K562 (cell line): Measurements from ENCODE around the gene FAR1. TPM values are rescaled to one million over a fixed set of nuclear protein-coding genes. Genes with fewer than 3 reads are reported as not detected.

ENCODE experiments used
- ATAC-seq: fragments of 200-7000 bp; cut with Tn5 transposase; 3 replicates; pipeline ENCODE4 v1.9.1; 2020; ENCODE audit warnings: moderate library complexity
- BruUV-seq: library from RNA; stranded (reverse); fragments of 400-500 nt; replicated peaks from 2 replicates; lab custom pipeline; 2021; lab: Mats Ljungman, UMichigan
- CTCF ChIA-PET: fragments of 300-600 bp; formaldehyde crosslinking; extraction: SDS; loops from one replicate; lab custom pipeline; 2021; ENCODE audit warnings: low intra/inter-chr PET ratio; lab: Yijun Ruan, JAX
- POLR2A ChIA-PET: fragments of 300-600, 350-650 bp; sonication (Branson Sonifier 250); formaldehyde crosslinking; extraction: SDS; loops from one replicate; lab custom pipeline; 2021; ENCODE audit warnings: antibody characterized with exemption, inconsistent platforms; lab: Yijun Ruan, JAX
- DNase-seq, 4 experiments: peaks; one replicate each; pipeline versions ENCODE4 v3.0.0 to v3.0.0-alpha.2; 2011 to 2018; ENCODE audit warnings: low spot score in 3 of 4, mixed read lengths in 3 of 4; ENCODE audit errors: extremely low read depth in 1 of 4
- FAIRE-seq: peaks from 2 replicates; lab custom pipeline; 2011; peaks lifted over from hg19 to GRCh38; lab: Jason Lieb, UNC
- H2AFZ ChIP-seq: 2 replicates; pipeline ENCODE4 v1.6.0; 2011; ENCODE audit warnings: low read depth, low read length, control low read depth, inconsistent platforms
- H3K27ac ChIP-seq: fragments of 200-600 bp; 3 replicates; pipeline ENCODE4 v1.8.0; 2011; ENCODE audit warnings: low read depth, mild to moderate bottlenecking, control low read depth, inconsistent platforms, low read length, moderate library complexity, mixed read lengths; ENCODE audit errors: extremely low read depth
- H3K27me3 ChIP-seq, 2 experiments: fragments of 300-600 bp in 1 of 2; 2 replicates in 1 of 2; 3 replicates in 1 of 2; pipeline versions ENCODE4 v1.6.0 to v1.8.0; 2011; ENCODE audit warnings: inconsistent platforms in 2 of 2, low read length in 2 of 2, mild to moderate bottlenecking in 1 of 2, mixed read lengths in 1 of 2, moderate library complexity in 1 of 2; ENCODE audit not compliant: control insufficient read depth in 2 of 2, insufficient read depth in 2 of 2
- H3K36me3 ChIP-seq: fragments of 300-600 bp; 3 replicates; pipeline ENCODE4 v1.8.0; 2011; ENCODE audit warnings: mild to moderate bottlenecking, low read length, inconsistent platforms; ENCODE audit not compliant: control insufficient read depth, insufficient read depth
- H3K4me1 ChIP-seq, 2 experiments: fragments of 200-600 bp in 1 of 2; replicated peaks in 1 of 2; 2 replicates in 1 of 2; 3 replicates in 1 of 2; pipeline versions ENCODE4 v1.5.1 to v1.8.0; 2011; ENCODE audit warnings: inconsistent platforms in 2 of 2, low read length in 2 of 2, mild to moderate bottlenecking in 1 of 2, mixed read lengths in 1 of 2, moderate library complexity in 1 of 2; ENCODE audit not compliant: control insufficient read depth in 2 of 2, insufficient read depth in 2 of 2
- H3K4me2 ChIP-seq: 2 replicates; pipeline ENCODE4 v1.6.1; 2011; ENCODE audit warnings: low read length, control low read depth, inconsistent platforms, mixed read lengths; ENCODE audit not compliant: insufficient read depth
- H3K4me3 ChIP-seq: fragments of 200-600 bp; sonication (generic), shearing (Covaris generic); 2 replicates; pipeline ENCODE4 v1.5.1; 2016; ENCODE audit warnings: control low read depth, inconsistent platforms
- H3K79me2 ChIP-seq: fragments of 200-600 bp; 3 replicates; pipeline ENCODE4 v1.8.0; 2011; ENCODE audit warnings: low read length, inconsistent platforms; ENCODE audit not compliant: control insufficient read depth, insufficient read depth
- H3K9ac ChIP-seq, 2 experiments: 2 replicates each; pipeline versions ENCODE4 v1.6.0 to v1.6.1; 2011; ENCODE audit warnings: low read depth in 2 of 2, low read length in 2 of 2, control low read depth in 1 of 2, inconsistent platforms in 1 of 2, mild to moderate bottlenecking in 1 of 2, mixed read lengths in 1 of 2; ENCODE audit not compliant: insufficient read depth in 1 of 2
- H3K9me1 ChIP-seq: one replicate; pipeline ENCODE4 v1.6.0; 2011; ENCODE audit warnings: inconsistent platforms, mild to moderate bottlenecking, low read length, moderate library complexity; ENCODE audit not compliant: control insufficient read depth, insufficient read depth
- H3K9me3 ChIP-seq: replicated peaks from 2 replicates; pipeline ENCODE4 v1.5.1; 2011; ENCODE audit warnings: low read depth, low read length, inconsistent platforms; ENCODE audit not compliant: control insufficient read depth, insufficient read depth
- H4K20me1 ChIP-seq: replicated peaks from 2 replicates; pipeline ENCODE4 v1.6.1; 2011; ENCODE audit warnings: low read length, inconsistent platforms, mixed read lengths; ENCODE audit not compliant: control insufficient read depth, insufficient read depth
- C11orf30 ChIP-seq: fragments of 450-650 bp; IDR thresholded peaks from 2 replicates; pipeline ENCODE4 v1.6.1; 2016; ENCODE audit warnings: low read depth, mild to moderate bottlenecking
- CBX2 ChIP-seq: fragments of 200-600 bp; sonication (generic); IDR thresholded peaks from one replicate; pipeline ENCODE4 v1.6.1; 2012; ENCODE audit warnings: mild to moderate bottlenecking, low read length, inconsistent platforms; ENCODE audit not compliant: insufficient read depth, poor library complexity, severe bottlenecking
- NELFE ChIP-seq: IDR thresholded peaks from 2 replicates; pipeline ENCODE4 v1.6.1; 2011; ENCODE audit warnings: mild to moderate bottlenecking; ENCODE audit not compliant: insufficient read depth, insufficient read length
- NEUROD1 ChIP-seq: fragments of 150-350 bp; IDR thresholded peaks from 2 replicates; pipeline ENCODE4 v1.6.1; 2014; ENCODE audit warnings: borderline replicate concordance, low read length, low read depth; ENCODE audit not compliant: partially characterized antibody
- PML ChIP-seq: IDR thresholded peaks from 2 replicates; pipeline ENCODE4 v1.6.1; 2012; ENCODE audit warnings: low read length, inconsistent platforms
- ZBTB11 ChIP-seq, 3 experiments: fragments of 200-800 bp in 1 of 3; fragments of 250-450 bp in 1 of 3; fragments of 450-650 bp in 1 of 3; sonication (Bioruptor Pico) in 1 of 3; sonication (Bioruptor generic) in 1 of 3; formaldehyde crosslinking in 1 of 3; IDR thresholded peaks; 2 replicates each; pipeline versions ENCODE4 v1.6.1 to v1.8.0; 2016 to 2022; ENCODE audit warnings: mild to moderate bottlenecking in 2 of 3, missing genetic modification characterization in 2 of 3, missing compliant biosample characterization in 1 of 3, moderate library complexity in 1 of 3
- WGBS: fragments of 100-300 bp; shearing (Covaris generic); methylation state at CpG from one replicate; pipeline ENCODE4 v1.1.6; 2016; ENCODE audit warnings: low coverage, mixed read lengths; ENCODE audit not compliant: insufficient coverage; ENCODE audit errors: missing lambda C conversion rate; 5-methylcytosine and 5-hydroxymethylcytosine counted together
- in situ Hi-C: fragments of 300-500 bp; cut with MboI; formaldehyde crosslinking; loops from 4 replicates; pipeline ENCODE4 v1.15.0; 2018; ENCODE audit warnings: inconsistent platforms, mixed read lengths
- intact Hi-C: fragments of 100-400 bp; cut with micrococcal nuclease; formaldehyde crosslinking; loops from 2 replicates; pipeline ENCODE4 v1.14.2; 2022
- polyA plus RNA-seq, 8 experiments: library from polyadenylated mRNA; depleted of rRNA in 4 of 8; stranded (reverse) in 5 of 8; unstranded in 3 of 8; fragments of >200 nt; fragmentation: Nextera tagmentation in 2 of 8; fragmentation: Illumina TruSeq in 1 of 8; extraction: Ambion mirVana in 2 of 8; extraction: Trizol in 1 of 8; gene quantifications; 2 replicates each; pipeline versions ENCODE4 v1.2.1 to v1.2.3, GENCODE V29; 2011 to 2014; ENCODE audit warnings: inconsistent platforms in 1 of 8, missing spikeins in 1 of 8
- total RNA-seq, 7 experiments: library from RNA; depleted of rRNA in 6 of 7; stranded (reverse); fragments of >200 nt in 6 of 7; fragmentation: Illumina TruSeq in 2 of 7; extraction: Trizol in 2 of 7; gene quantifications; 2 replicates each; pipeline versions ENCODE4 v1.2.1 to v1.2.3, GENCODE V29; 2011 to 2021; ENCODE audit warnings: low replicate concordance in 1 of 7
- TF ChIP-seq, protein P1 (sequence below): fragments of 450-650 bp; IDR thresholded peaks from 2 replicates; pipeline ENCODE4 v1.7.0; 2016; ENCODE audit warnings: borderline replicate concordance
- TF ChIP-seq, protein P2 (sequence below): fragments of 200-400 bp; formaldehyde crosslinking; IDR thresholded peaks from 2 replicates; pipeline ENCODE4 v1.6.1; 2017; ENCODE audit warnings: mild to moderate bottlenecking, low read depth, low read length, moderate library complexity

FAR1 gene
- total and polyA plus RNA-seq, 9 of the 15 experiments (the other 6 are each of a cell fraction or from before 2014, with no cell fraction given) = 17.7 to 88.2 (median 52.6) TPM

DNA sequence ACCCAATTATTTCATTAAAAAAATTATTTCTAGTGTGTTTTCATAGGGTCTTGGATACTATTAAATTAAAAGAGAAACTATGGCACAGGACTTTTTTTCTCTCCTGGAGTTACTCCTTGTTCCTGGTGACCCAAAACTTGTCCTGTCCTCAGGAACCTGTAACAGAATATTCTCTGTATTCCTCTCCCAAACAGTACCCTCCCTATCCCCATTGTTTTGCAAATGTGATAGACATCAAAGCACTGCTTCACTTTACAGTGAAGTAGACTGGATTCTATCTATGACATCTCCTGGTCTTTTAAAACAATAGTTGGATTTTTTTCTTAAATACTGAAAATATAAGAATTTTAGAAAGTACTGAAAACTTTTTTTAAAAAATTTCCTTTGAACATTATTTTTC lies 37.2 kb downstream of the FAR1 start (continued):
- no peak for TF ChIP-seq ZBTB11 (CRISPR knock-in tag; IDR thresholded peaks at IDR 0.05)
- TF ChIP-seq PML = no peak
- no peak for TF ChIP-seq NEUROD1
- TF ChIP-seq, all 486 proteins: peak for 0

- H3K79me2 ChIP-seq = no peaks in the 10 kb centered on the region
- DNase-seq (no peak), ATAC-seq (no peak), FAIRE-seq (no peak)
- no peak overlapping the region for H3K9ac ChIP-seq
- no peak overlapping the region for H3K4me2 ChIP-seq
- no peak overlapping the region for H3K4me3 ChIP-seq
- ChIA-PET CTCF (no interaction called here), POLR2A (interaction anchor here (1.0 kb wide), 1 partner anchor 49 kb away, joined by 3 read pairs; no protein-coding TSS in a partner anchor)
- H3K4me1 ChIP-seq = no peaks in the 10 kb centered on the region; a peak in 1 of 5 replicates
- in situ Hi-C loops = no loop called here
- H3K27me3 ChIP-seq = no peaks in the 10 kb centered on the region
- peaks cover 88% of the 10 kb centered on the region for H3K36me3 ChIP-seq
- no peak overlapping the region for H2AFZ ChIP-seq
- no peaks in the 10 kb centered on the region for H4K20me1 ChIP-seq
- intact Hi-C loops = no loop called here
- no peaks in the 10 kb centered on the region for H3K9me3 ChIP-seq
- H3K27ac ChIP-seq = no peak overlapping the region
- 97% methylated on average over 2 of the region's 2 CpGs for WGBS
- no peaks in the 10 kb centered on the region for H3K9me1 ChIP-seq
- BruUV-seq = no TSS peak
- TF ChIP-seq C11orf30 = no peak
- TF ChIP-seq, protein P1, sequence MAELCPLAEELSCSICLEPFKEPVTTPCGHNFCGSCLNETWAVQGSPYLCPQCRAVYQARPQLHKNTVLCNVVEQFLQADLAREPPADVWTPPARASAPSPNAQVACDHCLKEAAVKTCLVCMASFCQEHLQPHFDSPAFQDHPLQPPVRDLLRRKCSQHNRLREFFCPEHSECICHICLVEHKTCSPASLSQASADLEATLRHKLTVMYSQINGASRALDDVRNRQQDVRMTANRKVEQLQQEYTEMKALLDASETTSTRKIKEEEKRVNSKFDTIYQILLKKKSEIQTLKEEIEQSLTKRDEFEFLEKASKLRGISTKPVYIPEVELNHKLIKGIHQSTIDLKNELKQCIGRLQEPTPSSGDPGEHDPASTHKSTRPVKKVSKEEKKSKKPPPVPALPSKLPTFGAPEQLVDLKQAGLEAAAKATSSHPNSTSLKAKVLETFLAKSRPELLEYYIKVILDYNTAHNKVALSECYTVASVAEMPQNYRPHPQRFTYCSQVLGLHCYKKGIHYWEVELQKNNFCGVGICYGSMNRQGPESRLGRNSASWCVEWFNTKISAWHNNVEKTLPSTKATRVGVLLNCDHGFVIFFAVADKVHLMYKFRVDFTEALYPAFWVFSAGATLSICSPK = no peak
- no peak for TF ChIP-seq CBX2
- TF ChIP-seq, protein P2, sequence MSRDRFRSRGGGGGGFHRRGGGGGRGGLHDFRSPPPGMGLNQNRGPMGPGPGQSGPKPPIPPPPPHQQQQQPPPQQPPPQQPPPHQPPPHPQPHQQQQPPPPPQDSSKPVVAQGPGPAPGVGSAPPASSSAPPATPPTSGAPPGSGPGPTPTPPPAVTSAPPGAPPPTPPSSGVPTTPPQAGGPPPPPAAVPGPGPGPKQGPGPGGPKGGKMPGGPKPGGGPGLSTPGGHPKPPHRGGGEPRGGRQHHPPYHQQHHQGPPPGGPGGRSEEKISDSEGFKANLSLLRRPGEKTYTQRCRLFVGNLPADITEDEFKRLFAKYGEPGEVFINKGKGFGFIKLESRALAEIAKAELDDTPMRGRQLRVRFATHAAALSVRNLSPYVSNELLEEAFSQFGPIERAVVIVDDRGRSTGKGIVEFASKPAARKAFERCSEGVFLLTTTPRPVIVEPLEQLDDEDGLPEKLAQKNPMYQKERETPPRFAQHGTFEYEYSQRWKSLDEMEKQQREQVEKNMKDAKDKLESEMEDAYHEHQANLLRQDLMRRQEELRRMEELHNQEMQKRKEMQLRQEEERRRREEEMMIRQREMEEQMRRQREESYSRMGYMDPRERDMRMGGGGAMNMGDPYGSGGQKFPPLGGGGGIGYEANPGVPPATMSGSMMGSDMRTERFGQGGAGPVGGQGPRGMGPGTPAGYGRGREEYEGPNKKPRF = no peak
- no peak for TF ChIP-seq NELFE
These were observed 45.5 kb downstream of the FAR1 start for GRCh38 chr11:13713982-13714381.
